H1 (cell line): Measurements from ENCODE around the gene TRABD2B.

Source experiments
- ASH2L ChIP-seq: fragments of 200-600, 300-600 bp; sonication (generic); IDR thresholded peaks from one replicate; pipeline ENCODE4 v1.7.1; 2017; ENCODE audit warnings: low read length
- CTCF ChIP-seq, 3 experiments: IDR thresholded peaks; 1 replicate in 2 of 3; 2 replicates in 1 of 3; pipeline versions ENCODE4 v1.5.1 to v1.6.1; 2011; ENCODE audit warnings: low read length in 3 of 3, mild to moderate bottlenecking in 3 of 3, inconsistent platforms in 2 of 3, low read depth in 1 of 3, moderate library complexity in 1 of 3; ENCODE audit not compliant: insufficient read depth in 1 of 3; ENCODE audit errors: control extremely low read depth in 1 of 3
- EZH2 ChIP-seq: fragments of 200-600 bp; sonication (generic); IDR thresholded peaks from 2 replicates; pipeline ENCODE4 v1.7.1; 2012; ENCODE audit warnings: low read depth, mild to moderate bottlenecking, moderate library complexity, low read length, inconsistent platforms; ENCODE audit not compliant: severe bottlenecking
- TCF12 ChIP-seq: IDR thresholded peaks from 2 replicates; pipeline ENCODE4 v1.6.1; 2011; ENCODE audit warnings: low read depth, mild to moderate bottlenecking, low read length
- YY1 ChIP-seq: IDR thresholded peaks from 2 replicates; pipeline ENCODE4 v1.6.1; 2011; ENCODE audit warnings: low read depth, mild to moderate bottlenecking, low read length
- ZNF274 ChIP-seq: IDR thresholded peaks from 2 replicates; pipeline ENCODE4 v1.7.0; 2012; ENCODE audit warnings: low read length, borderline replicate concordance; ENCODE audit errors: extremely low read depth

GRCh38 chr1:47975302-47975921 is 21.8 kb downstream of the TRABD2B start:
- no peak for TF ChIP-seq TCF12
- no peak for TF ChIP-seq ASH2L
- TF ChIP-seq EZH2: no peak
- TF ChIP-seq ZNF274: no peak
- TF ChIP-seq YY1: no peak
- no peak for TF ChIP-seq CTCF (IDR thresholded peaks at IDR 0.05; ENCODE audit: control extremely low read depth in 1 of 3, insufficient read depth in 1 of 3, low read depth in 1 of 3, low read length in 3 of 3)
